Nucleus accumbens (tissue), 56 donors: ENCODE results near the gene SERPINE1.
"Not testable (repeated sequence)": the region's sequence is repeated elsewhere in the genome, so short reads cannot be mapped to it uniquely, and the experiment has no call there.

Source experiments
- DNase-seq, 56 donors: peaks; one replicate each; lab custom pipeline; 2025; lab: John Stamatoyannopoulos, UW

Gene SERPINE1

GRCh38 chr7:101121991-101122932 lies 4.6 kb upstream of the SERPINE1 start:
- DNase-seq = no peak

GRCh38 chr7:101122933-101123702 lies 3.8 kb upstream of the SERPINE1 start:
- no peak for DNase-seq

GRCh38 chr7:101123703-101124068 lies 3.2 kb upstream of the SERPINE1 start:
- no peak for DNase-seq

GRCh38 chr7:101124376-101125056 lies 2.4 kb upstream of the SERPINE1 start:
- DNase-seq = no peak

GRCh38 chr7:101125989-101126650 lies 784 bp upstream of the SERPINE1 start:
- peak in 14 of 56 donors; percentile 5 to 45 (median 12) for DNase-seq

DNA sequence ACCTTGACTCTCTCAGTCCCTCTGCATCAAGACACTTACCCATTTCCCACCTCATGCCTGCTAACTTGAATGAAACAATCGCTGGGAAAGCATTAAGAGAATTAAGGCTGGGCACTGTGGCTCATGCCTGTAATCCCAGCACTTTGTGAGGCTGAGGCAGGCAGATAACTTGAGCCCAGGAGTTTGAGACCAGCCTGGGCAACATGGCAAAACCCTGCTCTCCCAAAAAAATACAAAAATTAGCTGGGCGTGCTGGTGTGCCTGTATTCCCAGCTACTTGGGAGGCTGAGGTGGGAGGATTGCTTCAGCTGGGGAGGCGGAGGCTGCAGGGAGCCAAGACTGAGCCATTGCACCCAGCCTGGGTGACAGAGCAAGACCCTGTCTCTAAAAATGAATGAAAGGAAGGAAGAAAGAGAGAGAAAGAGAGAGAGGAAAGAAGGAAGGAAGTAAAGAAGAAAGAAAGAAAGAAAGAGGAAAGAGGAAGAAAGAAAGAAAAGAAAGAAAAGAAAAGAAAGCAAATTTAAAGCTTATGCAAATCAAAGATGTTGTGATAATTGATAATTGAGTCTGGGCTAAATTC lies 646 bp downstream of the SERPINE1 start:
- no peak for DNase-seq

- no peak for DNase-seq
These were observed 1.3 kb downstream of the SERPINE1 start for GRCh38 chr7:101128040-101128834.

DNA sequence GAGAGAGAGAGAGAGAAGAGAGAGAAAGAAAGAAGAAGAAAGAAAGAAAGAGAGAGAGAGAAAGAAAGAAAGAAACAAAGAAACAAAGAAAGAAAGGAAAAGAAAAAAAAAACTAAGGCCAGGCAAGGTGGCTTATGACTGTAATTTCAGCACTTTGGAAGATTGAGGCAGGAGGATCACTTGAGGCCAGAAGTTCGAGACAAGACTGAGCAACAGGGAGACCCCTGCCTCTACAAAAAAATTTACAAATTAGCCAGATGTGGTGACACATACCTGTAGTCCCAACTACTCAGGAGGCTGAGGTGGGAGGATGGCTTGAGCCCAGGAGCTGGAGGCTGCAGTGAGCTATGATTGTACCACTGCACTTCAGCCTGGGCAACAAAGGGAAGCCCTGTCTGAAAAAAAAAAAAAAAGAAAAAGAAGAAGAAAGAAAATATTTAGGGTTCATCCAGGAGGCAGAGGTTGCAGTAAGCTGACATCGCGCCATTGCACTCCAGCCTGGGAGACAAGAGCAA lies 2.8 kb downstream of the SERPINE1 start:
- no peak for DNase-seq

DNA sequence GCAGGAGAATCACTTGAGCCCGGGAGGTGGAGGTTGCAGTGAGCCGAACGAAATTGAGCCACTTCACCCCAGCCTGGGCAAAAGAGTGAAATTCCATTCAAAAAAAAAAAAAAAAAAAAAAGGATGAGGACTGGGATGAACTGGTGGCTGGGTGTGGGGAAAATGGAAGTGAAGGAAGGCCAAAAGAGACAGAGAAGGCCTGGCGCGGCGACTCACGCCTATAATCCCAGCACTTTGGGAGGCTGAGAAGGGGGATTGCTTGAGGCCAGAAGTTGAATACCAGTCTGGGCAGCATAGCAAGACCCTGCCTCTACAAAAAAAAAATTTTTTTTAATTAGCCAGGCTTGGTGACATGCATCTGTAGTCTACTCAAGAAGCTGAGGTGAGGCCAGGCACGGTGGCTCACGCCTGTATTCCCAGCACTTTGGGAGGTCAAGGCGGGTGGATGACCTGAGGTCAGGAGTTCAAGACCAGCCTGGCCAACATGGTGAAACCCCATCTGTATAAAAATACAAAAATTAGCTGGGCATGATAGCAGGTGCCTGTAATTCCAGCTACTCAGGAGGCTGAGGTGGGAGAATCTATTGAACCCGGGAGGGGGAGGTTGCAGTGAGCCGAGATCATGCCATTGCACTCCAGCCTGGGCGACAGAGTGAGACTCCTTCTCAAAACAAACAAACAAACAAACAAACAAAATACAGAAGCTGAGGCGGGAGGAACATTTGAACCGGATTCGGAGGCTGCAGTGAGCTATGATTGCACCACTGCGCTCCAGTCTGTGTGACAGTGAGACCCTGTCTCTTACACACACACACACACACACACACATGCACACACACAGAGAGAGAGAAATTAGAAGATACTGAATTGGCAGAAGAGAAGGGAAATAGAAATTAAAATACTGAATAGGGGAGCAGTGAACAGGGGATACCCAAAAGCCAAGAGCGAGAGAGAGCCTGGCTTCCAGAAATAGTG lies 6.0 kb downstream of the SERPINE1 start:
- not testable (repeated sequence) for DNase-seq

DNA sequence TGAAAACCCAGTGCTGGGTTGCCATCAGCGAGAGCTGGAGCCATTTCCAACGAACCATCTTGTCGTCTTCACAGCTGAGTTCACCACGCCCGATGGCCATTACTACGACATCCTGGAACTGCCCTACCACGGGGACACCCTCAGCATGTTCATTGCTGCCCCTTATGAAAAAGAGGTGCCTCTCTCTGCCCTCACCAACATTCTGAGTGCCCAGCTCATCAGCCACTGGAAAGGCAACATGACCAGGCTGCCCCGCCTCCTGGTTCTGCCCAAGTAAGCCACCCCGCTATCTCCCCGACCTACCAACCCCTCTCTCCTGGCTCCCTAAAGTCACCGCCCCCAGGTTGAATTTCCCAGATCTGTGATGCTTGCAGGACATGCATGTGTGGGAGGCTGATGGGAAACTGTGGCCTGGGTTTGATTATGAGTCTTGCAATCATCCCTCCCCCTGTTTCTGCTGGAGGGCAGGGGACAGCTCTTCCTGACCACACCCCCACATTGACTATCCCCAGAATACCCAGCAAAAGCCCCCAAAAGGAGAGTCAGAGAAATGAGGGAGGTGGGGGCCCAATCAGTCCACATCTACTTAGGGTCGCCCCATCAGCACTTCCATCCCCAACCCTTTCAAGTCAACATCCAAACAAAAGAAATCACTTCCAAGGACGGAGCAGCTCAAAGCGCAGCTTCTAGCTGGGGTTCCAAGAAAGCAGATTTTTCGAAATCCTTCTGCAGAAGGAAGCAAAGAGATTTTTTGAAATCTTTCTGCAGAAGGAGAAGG lies 6.9 kb downstream of the SERPINE1 start:
- DNase-seq = no peak

GRCh38 chr7:101134399-101134980 lies 7.6 kb downstream of the SERPINE1 start:
- DNase-seq = peak in 15 of 56 donors; percentile 4 to 63 (median 22)

- no peak for DNase-seq
These were observed 10.8 kb downstream of the SERPINE1 start for GRCh38 chr7:101137651-101138212.

GRCh38 chr7:101138213-101138870 lies 11.4 kb downstream of the SERPINE1 start:
- peak in 40 of 56 donors; percentile 5 to 81 (median 46) for DNase-seq

DNA sequence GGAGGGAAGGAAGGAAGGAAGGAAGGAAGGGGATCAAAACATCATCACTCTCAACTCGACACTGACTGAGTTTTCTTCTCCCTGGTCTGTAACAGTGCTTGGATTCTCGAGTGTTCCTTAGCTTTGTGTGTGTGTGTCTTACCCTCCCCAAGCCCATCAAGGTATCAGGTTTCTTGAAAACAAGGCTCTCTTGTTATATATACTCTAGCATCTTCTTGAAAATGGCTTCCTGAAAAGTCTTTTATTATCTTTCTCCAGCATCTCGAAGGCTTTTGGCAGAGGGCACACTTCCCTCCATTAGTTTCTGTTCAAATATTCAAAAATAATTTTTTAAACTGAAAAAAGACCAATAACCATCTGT lies 13.4 kb downstream of the SERPINE1 start:
- DNase-seq = no peak

GRCh38 chr7:101140746-101141382 lies 14.0 kb downstream of the SERPINE1 start:
- no peak for DNase-seq
